KMS-11 (cell line): ENCODE results near the gene TSPAN31.

ENCODE experiments used
- H2AFZ ChIP-seq: fragments of 200-600 bp; sonication (generic); 2 replicates; pipeline ENCODE4 v1.6.1; 2016; ENCODE audit warnings: antibody characterized with exemption, mixed run types, low read depth
- H3K27ac ChIP-seq: fragments of 200-600 bp; sonication (generic); 2 replicates; pipeline ENCODE4 v1.6.1; 2016; ENCODE audit warnings: mild to moderate bottlenecking, mixed run types
- H3K27me3 ChIP-seq: fragments of 200-600 bp; sonication (generic); 2 replicates; pipeline ENCODE4 v1.6.1; 2017; ENCODE audit warnings: mild to moderate bottlenecking, low read depth, mixed run types, moderate library complexity; ENCODE audit not compliant: insufficient read depth
- H3K36me3 ChIP-seq: fragments of 200-600 bp; sonication (generic); 2 replicates; pipeline ENCODE4 v1.6.1; 2017; ENCODE audit warnings: mild to moderate bottlenecking, mixed run types; ENCODE audit not compliant: insufficient read depth
- H3K4me1 ChIP-seq: fragments of 200-600 bp; sonication (generic); 2 replicates; pipeline ENCODE4 v1.6.1; 2016; ENCODE audit warnings: mild to moderate bottlenecking, low read depth, mixed run types; ENCODE audit not compliant: poor library complexity, severe bottlenecking
- H3K4me2 ChIP-seq: fragments of 200-600 bp; sonication (generic); 2 replicates; pipeline ENCODE4 v1.7.0; 2016; ENCODE audit warnings: mild to moderate bottlenecking, mixed run types
- H3K4me3 ChIP-seq: fragments of 200-600 bp; sonication (generic); IDR thresholded peaks from 2 replicates; pipeline ENCODE4 v1.6.1; 2017; ENCODE audit warnings: low read depth, low read length, mixed read lengths; ENCODE audit not compliant: insufficient read depth
- H3K79me2 ChIP-seq: fragments of 200-600 bp; sonication (generic); 2 replicates; pipeline ENCODE4 v1.6.1; 2016; ENCODE audit warnings: low read depth, mixed run types; ENCODE audit not compliant: insufficient read depth
- H3K9ac ChIP-seq: fragments of 200-600 bp; sonication (generic); 2 replicates; pipeline ENCODE4 v1.6.1; 2016; ENCODE audit warnings: mild to moderate bottlenecking, mixed run types
- H4K20me1 ChIP-seq: fragments of 200-600 bp; sonication (generic); 2 replicates; pipeline ENCODE4 v1.6.1; 2016; ENCODE audit warnings: mild to moderate bottlenecking, mixed run types; ENCODE audit not compliant: insufficient read depth
- TF ChIP-seq, protein P1 (sequence below): fragments of 200-600 bp; sonication (generic); conservative IDR thresholded peaks from 2 replicates; pipeline ENCODE4 v1.6.1; 2017; ENCODE audit warnings: low read depth, mild to moderate bottlenecking, antibody characterized with exemption, low read length, moderate library complexity, mixed read lengths

The TSPAN31 gene

GRCh38 chr12:57731411-57732080, 13.3 kb upstream of the TSPAN31 start:
- Histone ChIP-seq H3K27ac (no peak overlapping the region), H2AFZ (no peak overlapping the region), H3K4me3 (no peak overlapping the region), H3K79me2 (no peaks in the 10 kb centered on the region), H3K4me2 (no peak overlapping the region), H3K36me3 (no peaks in the 10 kb centered on the region), H3K4me1 (no peaks in the 10 kb centered on the region), H3K9ac (no peak overlapping the region), H3K27me3 (peaks cover 26% of the 10 kb centered on the region; the same call in 1 of the 2 replicates), H4K20me1 (no peaks in the 10 kb centered on the region)
- TF ChIP-seq, protein P1, sequence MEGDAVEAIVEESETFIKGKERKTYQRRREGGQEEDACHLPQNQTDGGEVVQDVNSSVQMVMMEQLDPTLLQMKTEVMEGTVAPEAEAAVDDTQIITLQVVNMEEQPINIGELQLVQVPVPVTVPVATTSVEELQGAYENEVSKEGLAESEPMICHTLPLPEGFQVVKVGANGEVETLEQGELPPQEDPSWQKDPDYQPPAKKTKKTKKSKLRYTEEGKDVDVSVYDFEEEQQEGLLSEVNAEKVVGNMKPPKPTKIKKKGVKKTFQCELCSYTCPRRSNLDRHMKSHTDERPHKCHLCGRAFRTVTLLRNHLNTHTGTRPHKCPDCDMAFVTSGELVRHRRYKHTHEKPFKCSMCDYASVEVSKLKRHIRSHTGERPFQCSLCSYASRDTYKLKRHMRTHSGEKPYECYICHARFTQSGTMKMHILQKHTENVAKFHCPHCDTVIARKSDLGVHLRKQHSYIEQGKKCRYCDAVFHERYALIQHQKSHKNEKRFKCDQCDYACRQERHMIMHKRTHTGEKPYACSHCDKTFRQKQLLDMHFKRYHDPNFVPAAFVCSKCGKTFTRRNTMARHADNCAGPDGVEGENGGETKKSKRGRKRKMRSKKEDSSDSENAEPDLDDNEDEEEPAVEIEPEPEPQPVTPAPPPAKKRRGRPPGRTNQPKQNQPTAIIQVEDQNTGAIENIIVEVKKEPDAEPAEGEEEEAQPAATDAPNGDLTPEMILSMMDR, result no peak

GRCh38 chr12:57732270-57732669, 12.6 kb upstream of the TSPAN31 start:
- TF ChIP-seq, protein P1, result no peak
- peaks cover 26% of the 10 kb centered on the region; the same call in 1 of the 2 replicates for H3K27me3 ChIP-seq
- no peak overlapping the region for H3K27ac ChIP-seq
- no peaks in the 10 kb centered on the region for H3K36me3 ChIP-seq
- no peaks in the 10 kb centered on the region for H3K4me1 ChIP-seq
- no peak overlapping the region for H3K4me2 ChIP-seq
- H3K4me3 ChIP-seq, result no peak overlapping the region
- H3K79me2 ChIP-seq, result no peaks in the 10 kb centered on the region
- no peak overlapping the region for H2AFZ ChIP-seq
- H4K20me1 ChIP-seq, result no peaks in the 10 kb centered on the region
- no peak overlapping the region for H3K9ac ChIP-seq

DNA sequence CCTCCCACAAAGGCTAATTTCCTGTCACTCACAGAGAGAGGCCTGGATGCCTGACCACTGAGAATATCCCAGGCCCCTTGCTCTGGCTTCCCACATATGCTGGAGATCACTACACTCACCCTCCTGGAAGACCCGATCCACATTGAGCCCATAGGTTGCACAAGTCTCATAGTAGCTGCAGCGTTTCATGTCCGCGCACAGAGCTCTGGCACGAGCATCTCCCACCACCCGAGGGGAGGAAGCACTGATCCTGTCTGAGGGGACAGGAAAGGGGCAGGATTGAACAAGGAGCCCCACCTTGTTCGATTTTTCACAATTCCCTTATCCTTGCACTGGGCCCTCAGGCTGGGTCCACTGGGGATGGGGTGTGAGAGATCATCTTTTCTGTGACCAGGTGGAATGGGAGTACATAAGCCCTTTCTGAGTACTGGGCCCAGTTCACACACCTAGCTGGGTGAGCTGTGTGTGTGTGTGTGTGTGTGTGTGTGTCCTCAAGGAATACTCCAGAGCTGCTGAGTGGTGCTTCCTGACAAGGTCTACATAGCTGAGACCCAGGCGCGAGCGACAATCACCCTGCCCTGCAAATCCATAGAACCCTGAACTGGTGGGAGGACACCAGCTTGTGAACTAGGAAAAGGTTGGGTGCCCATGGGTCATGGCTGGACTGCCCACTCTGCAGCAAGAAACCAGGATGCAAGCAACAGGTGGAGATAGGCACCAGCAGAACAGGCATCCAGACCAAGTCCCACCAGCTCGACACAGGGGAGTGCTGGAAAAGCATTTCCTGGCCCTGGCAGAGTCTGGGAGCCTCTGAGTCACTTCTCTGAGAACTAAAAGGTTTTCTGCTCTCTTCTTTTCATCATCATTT, 11.9 kb upstream of the TSPAN31 start:
- H3K4me2 ChIP-seq, result no peak overlapping the region
- H3K79me2 ChIP-seq, result no peaks in the 10 kb centered on the region
- no peak overlapping the region for H3K4me3 ChIP-seq
- peaks cover 26% of the 10 kb centered on the region; the same call in 1 of the 2 replicates for H3K27me3 ChIP-seq
- H3K9ac ChIP-seq, result no peak overlapping the region
- no peak overlapping the region for H2AFZ ChIP-seq
- H4K20me1 ChIP-seq, result no peaks in the 10 kb centered on the region
- TF ChIP-seq, protein P1, result no peak
- H3K36me3 ChIP-seq, result no peaks in the 10 kb centered on the region
- no peaks in the 10 kb centered on the region for H3K4me1 ChIP-seq
- H3K27ac ChIP-seq, result no peak overlapping the region

DNA sequence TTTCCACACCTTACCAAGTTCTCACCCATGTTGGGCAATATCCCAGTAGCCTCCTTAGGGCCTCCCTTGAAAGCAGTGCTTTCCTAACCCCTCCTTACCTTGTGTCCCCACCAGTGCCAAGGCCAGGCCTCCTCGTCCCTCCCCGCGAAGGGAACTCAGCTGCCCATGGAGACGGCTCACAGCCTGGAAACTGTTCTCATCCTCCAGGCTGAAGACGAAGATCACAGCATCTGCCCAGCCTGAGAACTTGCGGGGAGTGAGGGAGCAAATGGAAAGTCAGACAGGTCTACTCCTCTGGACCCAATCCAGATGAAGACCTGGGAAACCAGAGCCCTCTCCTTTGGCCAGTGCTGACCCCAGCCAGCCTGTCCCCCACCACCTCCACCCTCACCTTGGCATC, 10.9 kb upstream of the TSPAN31 start:
- no peaks in the 10 kb centered on the region for H3K79me2 ChIP-seq
- no peaks in the 10 kb centered on the region for H4K20me1 ChIP-seq
- TF ChIP-seq, protein P1, result no peak
- peaks cover 26% of the 10 kb centered on the region; the same call in 1 of the 2 replicates for H3K27me3 ChIP-seq
- no peak overlapping the region for H3K4me3 ChIP-seq
- H3K36me3 ChIP-seq, result no peaks in the 10 kb centered on the region
- H3K4me1 ChIP-seq, result no peaks in the 10 kb centered on the region
- H3K27ac ChIP-seq, result no peak overlapping the region
- H2AFZ ChIP-seq, result no peak overlapping the region
- no peak overlapping the region for H3K9ac ChIP-seq
- no peak overlapping the region for H3K4me2 ChIP-seq
